ENCODE measurements around the gene SDS.

Gene SDS

GRCh38 chr12:113390064-113391043 lies 13.3 kb downstream of the SDS start:
- DNase-seq (ENCODE audit: extremely low read depth, low read depth) = no peak
- no peak overlapping the region for H3K4me3 ChIP-seq (replicated peaks; ENCODE audit: low read depth, low read length)
- no peak for TF ChIP-seq CTCF (IDR thresholded peaks at IDR 0.05; ENCODE audit: low read depth, low read length, missing control alignments)

- TF ChIP-seq CTCF (IDR thresholded peaks at IDR 0.05; ENCODE audit: low read depth, low read length, missing control alignments) = no peak
- H3K4me3 ChIP-seq (replicated peaks; ENCODE audit: low read depth, low read length) = no peak overlapping the region
- DNase-seq (ENCODE audit: extremely low read depth, low read depth) = no peak
Measured at GRCh38 chr12:113388351-113388750, 15.3 kb downstream of the SDS start.

- TF ChIP-seq CTCF (IDR thresholded peaks at IDR 0.05; ENCODE audit: low read depth, low read length, missing control alignments) = no peak
- no peak for DNase-seq (ENCODE audit: extremely low read depth, low read depth)
- H3K4me3 ChIP-seq (replicated peaks; ENCODE audit: low read depth, low read length) = no peak overlapping the region
Measured at GRCh38 chr12:113387631-113388030, 16.1 kb downstream of the SDS start.

GRCh38 chr12:113386866-113387566 lies 16.7 kb downstream of the SDS start:
- TF ChIP-seq CTCF (IDR thresholded peaks at IDR 0.05; ENCODE audit: low read depth, low read length, missing control alignments) = no peak
- DNase-seq (ENCODE audit: extremely low read depth, low read depth) = no peak
- H3K4me3 ChIP-seq (replicated peaks; ENCODE audit: low read depth, low read length) = no peak overlapping the region

GRCh38 chr12:113385282-113385882 lies 18.3 kb downstream of the SDS start:
- no peak for TF ChIP-seq CTCF (IDR thresholded peaks at IDR 0.05; ENCODE audit: low read depth, low read length, missing control alignments)

GRCh38 chr12:113384778-113385177 lies 18.9 kb downstream of the SDS start:
- no peak for TF ChIP-seq CTCF (IDR thresholded peaks at IDR 0.05; ENCODE audit: low read depth, low read length, missing control alignments)
- no peak for DNase-seq (ENCODE audit: extremely low read depth, low read depth)
- no peak overlapping the region for H3K4me3 ChIP-seq (replicated peaks; ENCODE audit: low read depth, low read length)

More at GRCh38 chr12:113385282-113385882, 18.3 kb downstream of the SDS start:
- DNase-seq (ENCODE audit: extremely low read depth, low read depth) = no peak
- H3K4me3 ChIP-seq (replicated peaks; ENCODE audit: low read depth, low read length) = no peak overlapping the region

Data from HFF-Myc (cell line).